GM18868 (cell line): Measurements from ENCODE around the gene STEAP1.
A peak's percentile ranks its signal among the peaks of the same experiment; 100 is the strongest.
"Not testable (repeated sequence)": the region's sequence is repeated elsewhere in the genome, so short reads cannot be mapped to it uniquely, and the experiment has no call there.

Experiments
- ATAC-seq: cut with Tn5 transposase; IDR thresholded peaks from one replicate; pipeline ENCODE4 v1.9.1; 2021; ENCODE audit warnings: mild to moderate bottlenecking, moderate library complexity; ENCODE audit not compliant: unreplicated experiment

Gene STEAP1

DNA sequence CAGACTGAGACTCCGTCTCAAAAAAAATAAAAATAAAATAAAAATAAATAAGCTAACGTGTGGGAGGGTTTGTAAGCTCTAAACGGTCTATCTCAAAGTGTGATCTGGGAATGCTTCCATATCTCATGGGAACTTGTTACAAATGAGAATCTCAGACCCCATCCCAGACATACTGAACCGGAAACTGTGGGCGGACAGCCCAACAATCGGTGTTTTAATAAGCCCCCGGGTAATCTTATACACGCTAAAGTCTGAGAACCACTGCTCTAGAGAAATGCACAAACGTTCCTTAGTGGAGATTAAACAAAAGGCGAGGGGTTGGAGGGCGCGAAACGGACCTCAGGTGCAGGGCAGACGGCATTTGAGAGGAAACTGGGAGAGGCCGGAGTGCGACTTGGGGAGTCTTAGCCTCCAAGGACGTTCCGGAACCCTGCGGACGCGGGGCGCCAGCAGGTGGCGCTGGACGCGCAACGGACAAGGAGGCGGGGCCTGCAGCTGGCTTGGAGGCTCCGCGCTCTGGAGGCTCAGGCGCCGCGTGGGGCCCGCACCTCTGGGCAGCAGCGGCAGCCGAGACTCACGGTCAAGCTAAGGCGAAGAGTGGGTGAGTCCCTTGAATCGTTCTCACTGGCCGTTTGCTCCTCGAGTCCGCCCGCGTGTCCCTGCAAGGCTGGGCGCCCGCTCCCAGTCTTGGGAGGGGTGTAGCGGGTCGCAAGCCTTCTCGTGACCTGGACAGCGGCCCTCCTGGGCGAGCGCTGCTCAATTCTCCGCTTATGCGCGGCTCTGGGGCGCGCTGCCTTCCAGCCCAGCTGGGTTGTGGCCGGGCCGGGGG lies at the start of gene STEAP1:
Gene STEAP1, plus strand, starts transcription at position 527 of the 829 bp plus-strand sequence. CDS start 5,320 bp downstream, outside the sequence.
- peak; percentile 95 for ATAC-seq

DNA sequence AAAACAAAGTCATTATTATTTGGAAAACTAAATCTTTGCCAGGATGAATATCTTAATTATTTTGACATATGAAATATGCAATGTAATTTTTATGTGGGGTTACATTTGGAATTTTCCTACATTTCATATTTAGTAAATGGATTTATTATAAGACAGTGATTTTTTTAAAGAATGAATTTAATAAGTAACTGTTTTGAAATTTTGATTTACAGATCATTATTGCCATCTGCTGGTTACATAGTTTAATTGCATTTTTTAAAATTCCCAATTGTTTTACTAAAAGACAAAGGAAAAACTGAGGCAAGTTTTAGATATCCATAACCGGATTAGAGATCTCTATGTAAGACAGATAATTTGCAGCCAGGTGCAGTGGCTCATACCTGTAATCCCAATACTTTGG lies 39.3 kb upstream of the STEAP1 start:
- ATAC-seq = not testable (repeated sequence)

DNA sequence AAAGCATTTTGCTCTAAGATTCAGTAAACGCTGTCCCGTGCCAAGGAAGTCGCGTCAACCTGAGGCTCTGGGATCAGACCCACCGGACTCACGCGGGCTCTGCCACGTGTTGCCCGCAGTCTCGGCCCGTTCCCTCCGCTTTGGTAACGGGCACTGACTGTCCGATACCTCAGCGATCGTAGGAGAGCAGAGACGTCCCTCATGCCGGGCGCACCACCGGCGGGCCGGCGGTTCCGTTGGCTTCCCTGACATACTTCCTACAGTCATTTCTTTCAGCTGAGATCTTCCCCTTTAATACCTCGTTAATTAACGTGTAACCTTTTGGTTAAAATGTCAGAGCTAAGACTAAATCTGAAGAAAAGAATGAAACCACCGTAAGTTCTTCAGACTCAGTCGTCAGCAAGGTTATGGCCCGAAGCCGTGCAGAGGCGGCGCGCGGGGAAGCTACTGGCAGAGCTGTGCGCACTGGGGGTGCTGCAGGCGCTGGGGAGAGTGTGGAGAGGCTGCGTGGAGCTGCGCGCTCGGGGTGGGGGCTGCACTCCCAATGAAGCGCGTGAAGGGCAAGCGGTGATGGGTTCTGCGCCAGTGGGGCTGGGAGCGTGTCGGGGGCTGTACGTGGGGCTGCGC lies 35.6 kb upstream of the STEAP1 start:
- ATAC-seq = peak; percentile 16

- ATAC-seq = peak; percentile 51
These were observed 34.9 kb upstream of the STEAP1 start for GRCh38 chr7:90119178-90119971.

GRCh38 chr7:90120205-90120604 lies 34.1 kb upstream of the STEAP1 start:
- ATAC-seq = not testable (repeated sequence)

GRCh38 chr7:90131746-90132145 lies 22.5 kb upstream of the STEAP1 start:
- not testable (repeated sequence) for ATAC-seq

- not testable (repeated sequence) for ATAC-seq
These were observed 6.9 kb upstream of the STEAP1 start for GRCh38 chr7:90147079-90147960.

DNA sequence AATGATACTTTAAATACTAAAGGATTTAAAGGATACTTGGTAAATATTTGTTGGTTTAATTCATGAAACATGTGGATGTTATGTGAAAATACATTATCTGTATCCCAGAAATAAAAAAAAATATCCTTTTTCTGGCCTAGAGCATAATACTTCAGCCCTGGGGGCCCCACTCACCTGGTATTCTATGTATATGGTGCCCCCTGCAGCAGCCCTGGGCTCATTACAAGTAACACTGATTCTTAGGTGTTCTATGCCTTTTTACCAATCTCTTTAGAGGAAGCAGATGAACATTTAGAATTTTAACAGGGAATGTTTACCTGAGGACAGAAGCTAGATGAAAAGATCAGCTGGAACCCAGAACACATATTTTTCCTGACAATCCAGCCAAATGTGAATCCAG lies 4.8 kb upstream of the STEAP1 start:
- ATAC-seq = peak; percentile 47

DNA sequence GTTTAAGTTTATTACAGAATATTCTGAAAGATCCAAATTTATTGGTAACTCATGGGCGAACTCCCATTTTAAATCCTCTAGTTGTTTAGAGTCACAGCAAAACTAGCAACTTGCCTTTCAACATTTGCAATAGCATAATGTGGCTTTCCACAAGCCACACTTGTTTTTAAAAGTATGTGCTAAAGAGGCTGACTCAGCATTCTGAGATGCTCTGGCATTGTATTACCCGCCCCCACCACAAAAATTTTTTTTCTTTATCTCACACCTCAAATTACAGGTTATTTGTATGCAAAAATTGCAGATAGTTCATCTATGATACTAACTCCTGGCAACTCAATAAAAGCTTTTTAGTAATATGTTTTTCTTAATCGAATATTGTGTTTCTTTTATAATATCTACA lies 2.4 kb upstream of the STEAP1 start:
- ATAC-seq = not testable (repeated sequence)

- not testable (repeated sequence) for ATAC-seq
These were observed 1.5 kb upstream of the STEAP1 start for GRCh38 chr7:90152642-90153253.

GRCh38 chr7:90155206-90155605 lies 937 bp downstream of the STEAP1 start:
- ATAC-seq = no peak

GRCh38 chr7:90157331-90157730 lies 3.1 kb downstream of the STEAP1 start:
- ATAC-seq = not testable (repeated sequence)

GRCh38 chr7:90157761-90158350 lies 3.6 kb downstream of the STEAP1 start:
- not testable (repeated sequence) for ATAC-seq

DNA sequence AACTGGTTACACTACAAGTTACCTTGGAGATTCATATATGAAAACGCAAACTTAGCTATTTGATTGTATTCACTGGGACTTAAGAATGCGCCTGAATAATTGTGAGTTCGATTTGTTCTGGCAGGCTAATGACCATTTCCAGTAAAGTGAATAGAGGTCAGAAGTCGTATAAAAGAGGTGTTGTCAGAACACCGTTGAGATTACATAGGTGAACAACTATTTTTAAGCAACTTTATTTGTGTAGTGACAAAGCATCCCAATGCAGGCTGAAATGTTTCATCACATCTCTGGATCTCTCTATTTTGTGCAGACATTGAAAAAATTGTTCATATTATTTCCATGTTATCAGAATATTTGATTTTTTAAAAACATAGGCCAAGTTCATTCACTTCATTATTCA lies 9.3 kb downstream of the STEAP1 start:
- ATAC-seq = no peak

- ATAC-seq = no peak
These were observed 11.5 kb downstream of the STEAP1 start for GRCh38 chr7:90165724-90166123.

GRCh38 chr7:90166153-90166552 lies 11.9 kb downstream of the STEAP1 start:
- no peak for ATAC-seq

DNA sequence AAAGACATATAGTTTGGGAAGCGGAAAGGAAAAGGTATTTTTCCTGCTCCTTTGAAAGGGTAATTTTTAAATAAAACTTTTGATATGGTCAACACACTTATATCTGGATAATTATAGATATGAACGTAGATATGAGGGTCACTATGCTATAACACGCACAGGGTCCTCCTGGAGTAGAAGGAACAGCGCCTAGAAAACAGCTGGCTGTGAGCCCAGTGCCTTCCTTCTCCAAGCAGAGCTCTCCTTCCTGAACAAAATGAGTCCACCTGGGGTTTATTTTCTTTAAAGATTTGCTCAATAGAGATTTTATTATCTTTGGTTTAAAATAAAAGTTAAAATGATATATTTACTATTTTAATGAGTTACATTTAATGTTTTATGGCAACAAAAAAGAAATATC lies 13.1 kb downstream of the STEAP1 start:
- ATAC-seq = no peak

GRCh38 chr7:90169891-90170290 lies 15.6 kb downstream of the STEAP1 start:
- no peak for ATAC-seq

DNA sequence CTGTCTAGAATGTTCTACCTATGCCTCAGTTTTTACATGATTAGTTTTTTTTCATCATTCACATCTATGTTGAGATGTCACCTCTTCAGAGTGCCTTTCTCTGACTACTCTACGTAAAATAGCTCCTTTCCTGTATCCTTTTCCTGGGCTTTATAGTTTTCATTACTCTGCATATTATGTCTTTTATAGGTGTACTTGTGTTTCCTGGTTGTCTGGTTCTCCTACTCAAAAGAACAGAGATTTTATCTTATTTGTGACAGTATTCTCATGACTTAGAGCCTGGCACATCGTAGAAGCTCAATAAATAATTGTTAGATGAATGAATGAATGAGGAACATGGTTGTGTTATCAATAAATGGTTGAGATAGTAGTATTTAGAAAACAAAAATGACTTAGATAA lies 17.9 kb downstream of the STEAP1 start:
- no peak for ATAC-seq

- no peak for ATAC-seq
These were observed 18.4 kb downstream of the STEAP1 start for GRCh38 chr7:90172624-90173023.
